AG10803 (cell line): Measurements from ENCODE around the gene GDF10.

Experiments used
- DNase-seq: peaks from one replicate; pipeline ENCODE4 v3.0.0; 2010; ENCODE audit warnings: low read depth
- H3K4me3 ChIP-seq: 2 replicates; pipeline ENCODE4 v1.5.1; 2011; ENCODE audit warnings: mild to moderate bottlenecking, low read length, control low read depth
- CTCF ChIP-seq: conservative IDR thresholded peaks from 2 replicates; pipeline ENCODE4 v1.5.1; 2011; ENCODE audit warnings: mild to moderate bottlenecking, low read length, control low read depth, inconsistent platforms

Gene GDF10

GRCh38 chr10:47358457-47358856 is 58.5 kb downstream of the GDF10 start:
- DNase-seq = no peak
- H3K4me3 ChIP-seq = no peak overlapping the region
- TF ChIP-seq CTCF = no peak

GRCh38 chr10:47359101-47359500 is 59.1 kb downstream of the GDF10 start:
- no peak for TF ChIP-seq CTCF
- no peak for DNase-seq
- no peak overlapping the region for H3K4me3 ChIP-seq

- TF ChIP-seq CTCF = no peak
- DNase-seq = no peak
- H3K4me3 ChIP-seq = no peak overlapping the region
These were observed 59.8 kb downstream of the GDF10 start for GRCh38 chr10:47359626-47360418.

GRCh38 chr10:47360419-47361040 is 60.5 kb downstream of the GDF10 start:
- no peak for DNase-seq
- no peak for TF ChIP-seq CTCF
- H3K4me3 ChIP-seq = no peak overlapping the region

- peak; percentile 71 for TF ChIP-seq CTCF
- DNase-seq = peak; percentile 15
- no peak overlapping the region for H3K4me3 ChIP-seq
These were observed 61.3 kb downstream of the GDF10 start for GRCh38 chr10:47361293-47361692.

GRCh38 chr10:47362199-47362598 is 62.2 kb downstream of the GDF10 start:
- no peak for TF ChIP-seq CTCF

More at GRCh38 chr10:47362199-47362598, 62.2 kb downstream of the GDF10 start:
- DNase-seq = no peak
- no peak overlapping the region for H3K4me3 ChIP-seq
